ENCODE data around the gene CD1E.

The CD1E gene

GRCh38 chr1:158396646-158397045 lies 43.0 kb downstream of the CD1E start (continued):
- TF ChIP-seq ZBTB20 (tag by site-specific recombination; IDR thresholded peaks at IDR 0.05) (no peak), PBX3 (CRISPR knock-in tag; IDR thresholded peaks at IDR 0.05) (no peak), INSM2 (tag by site-specific recombination; IDR thresholded peaks at IDR 0.05) (no peak), ZNF335 (tag by site-specific recombination; conservative IDR thresholded peaks at IDR 0.05) (no peak), ZNF37A (tag by site-specific recombination; IDR thresholded peaks at IDR 0.05) (no peak), TRIM28 (IDR thresholded peaks at IDR 0.05; ENCODE audit: borderline replicate concordance, low read length) (no peak), ZNF580 (tag by site-specific recombination; IDR thresholded peaks at IDR 0.05) (no peak), SETDB1 (IDR thresholded peaks at IDR 0.05; ENCODE audit: insufficient read length, low read length) (no peak), ZNF660 (tag by site-specific recombination; IDR thresholded peaks at IDR 0.05) (no peak), PRDM1 (tag by site-specific recombination; IDR thresholded peaks at IDR 0.05) (no peak), ZIC2 (tag by site-specific recombination; IDR thresholded peaks at IDR 0.05) (no peak), ZNF692 (tag by site-specific recombination; IDR thresholded peaks at IDR 0.05) (no peak), SP7 (tag by site-specific recombination; IDR thresholded peaks at IDR 0.05) (no peak)

- Histone ChIP-seq H3K4me3 (ENCODE audit: low read depth, low read length) (no peak within 1 kb of the TSS), H3K27ac (ENCODE audit: extremely low read depth, low read depth, low read length) (no peak within 1 kb of the TSS), H3K36me3 (ENCODE audit: control insufficient read depth in 2 of 2, insufficient read depth in 1 of 2, low read length in 2 of 2) (no peaks in the 10 kb centered on the region), H3K4me1 (ENCODE audit: control insufficient read depth, insufficient read depth, low read length) (no peaks in the 10 kb centered on the region), H3K9me3 (ENCODE audit: control insufficient read depth, insufficient read depth, low read depth, low read length) (no peaks in the 10 kb centered on the region)
- ChIA-PET POLR2A (no interaction called here), CTCF (no interaction called here)
- no peak for TF ChIP-seq ZNF692 (tag by site-specific recombination; IDR thresholded peaks at IDR 0.05)
- no peak for TF ChIP-seq KLF8 (tag by site-specific recombination; IDR thresholded peaks at IDR 0.05)
- TF ChIP-seq ZSCAN16 (tag by site-specific recombination; IDR thresholded peaks at IDR 0.05) = no peak
- TF ChIP-seq ZNF704 (tag by site-specific recombination; IDR thresholded peaks at IDR 0.05) = no peak
- TF ChIP-seq ZNF248 (tag by site-specific recombination; IDR thresholded peaks at IDR 0.05) = no peak
- TF ChIP-seq ZNF654 (tag by site-specific recombination; IDR thresholded peaks at IDR 0.05; ENCODE audit: low read depth) = no peak
- no peak for TF ChIP-seq ZBTB48 (tag by site-specific recombination; IDR thresholded peaks at IDR 0.05)
- TF ChIP-seq ZNF596 (tag by site-specific recombination; IDR thresholded peaks at IDR 0.05) = no peak
- no peak for TF ChIP-seq ZNF354C (tag by site-specific recombination; IDR thresholded peaks at IDR 0.05; ENCODE audit: borderline replicate concordance, low read depth)
- no peak for TF ChIP-seq ZNF626 (tag by site-specific recombination; IDR thresholded peaks at IDR 0.05)
- TF ChIP-seq SCRT1 (tag by site-specific recombination; IDR thresholded peaks at IDR 0.05; ENCODE audit: borderline replicate concordance) = no peak
Observed at GRCh38 chr1:158398818-158399514, 45.3 kb downstream of the CD1E start, which contains the start of gene OR10T2. Gene OR10T2 (minus strand): TSS chr1:158399466. CDS start chr1:158399466, 0 bp downstream.
